Measurements from ENCODE around the gene HYAL1.

Gene HYAL1

GRCh38 chr3:50337175-50337861 lies 33.9 kb upstream of the HYAL1 start (continued):
- TF ChIP-seq ZBTB44 (tag by site-specific recombination; IDR thresholded peaks at IDR 0.05) (no peak), ZNF18 (tag by site-specific recombination; IDR thresholded peaks at IDR 0.05) (peak; percentile 15; the same call in 1 of the 2 replicates), GLIS2 (tag by site-specific recombination; IDR thresholded peaks at IDR 0.05) (peak; percentile 70), ZSCAN5A (tag by site-specific recombination; IDR thresholded peaks at IDR 0.05) (peak; percentile 89), ZNF133 (tag by site-specific recombination; IDR thresholded peaks at IDR 0.05) (peak; percentile 31; the same call in 1 of the 2 replicates), ZNF341 (tag by site-specific recombination; IDR thresholded peaks at IDR 0.05; ENCODE audit: low read depth) (peak; percentile 76), ZNF544 (tag by site-specific recombination; IDR thresholded peaks at IDR 0.05) (no peak), ZNF510 (tag by site-specific recombination; IDR thresholded peaks at IDR 0.05; ENCODE audit: insufficient replicate concordance) (no peak), ZFHX2 (tag by site-specific recombination; conservative IDR thresholded peaks at IDR 0.05) (peak; percentile 91), ATF2 (tag by site-specific recombination; IDR thresholded peaks at IDR 0.05; ENCODE audit: low read depth) (peak; percentile 97), ZNF585B (tag by site-specific recombination; IDR thresholded peaks at IDR 0.05) (0 out of 2 replicates have a peak, but pooled peaks have one; percentile 8), ZNF335 (tag by site-specific recombination; conservative IDR thresholded peaks at IDR 0.05) (0 out of 2 replicates have a peak, but pooled peaks have one; percentile 16), BCL11B (tag by site-specific recombination; IDR thresholded peaks at IDR 0.05; ENCODE audit: low read depth) (0 out of 2 replicates have a peak, but pooled peaks have one; percentile 60), ZNF423 (tag by site-specific recombination; IDR thresholded peaks at IDR 0.05) (no peak), KLF16 (tag by site-specific recombination; IDR thresholded peaks at IDR 0.05) (0 out of 2 replicates have a peak, but pooled peaks have one; percentile 55), ZNF664 (tag by site-specific recombination; IDR thresholded peaks at IDR 0.05) (no peak), KLF9 (tag by site-specific recombination; IDR thresholded peaks at IDR 0.05; ENCODE audit: low read depth) (peak; percentile 82), ZNF148 (tag by site-specific recombination; IDR thresholded peaks at IDR 0.05; ENCODE audit: borderline replicate concordance) (no peak)
- TF ChIP-seq, protein P1, sequence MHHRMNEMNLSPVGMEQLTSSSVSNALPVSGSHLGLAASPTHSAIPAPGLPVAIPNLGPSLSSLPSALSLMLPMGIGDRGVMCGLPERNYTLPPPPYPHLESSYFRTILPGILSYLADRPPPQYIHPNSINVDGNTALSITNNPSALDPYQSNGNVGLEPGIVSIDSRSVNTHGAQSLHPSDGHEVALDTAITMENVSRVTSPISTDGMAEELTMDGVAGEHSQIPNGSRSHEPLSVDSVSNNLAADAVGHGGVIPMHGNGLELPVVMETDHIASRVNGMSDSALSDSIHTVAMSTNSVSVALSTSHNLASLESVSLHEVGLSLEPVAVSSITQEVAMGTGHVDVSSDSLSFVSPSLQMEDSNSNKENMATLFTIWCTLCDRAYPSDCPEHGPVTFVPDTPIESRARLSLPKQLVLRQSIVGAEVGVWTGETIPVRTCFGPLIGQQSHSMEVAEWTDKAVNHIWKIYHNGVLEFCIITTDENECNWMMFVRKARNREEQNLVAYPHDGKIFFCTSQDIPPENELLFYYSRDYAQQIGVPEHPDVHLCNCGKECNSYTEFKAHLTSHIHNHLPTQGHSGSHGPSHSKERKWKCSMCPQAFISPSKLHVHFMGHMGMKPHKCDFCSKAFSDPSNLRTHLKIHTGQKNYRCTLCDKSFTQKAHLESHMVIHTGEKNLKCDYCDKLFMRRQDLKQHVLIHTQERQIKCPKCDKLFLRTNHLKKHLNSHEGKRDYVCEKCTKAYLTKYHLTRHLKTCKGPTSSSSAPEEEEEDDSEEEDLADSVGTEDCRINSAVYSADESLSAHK (tag by site-specific recombination; IDR thresholded peaks at IDR 0.05), result no peak; the same call in 1 of the 2 replicates
- TF ChIP-seq, protein P2, sequence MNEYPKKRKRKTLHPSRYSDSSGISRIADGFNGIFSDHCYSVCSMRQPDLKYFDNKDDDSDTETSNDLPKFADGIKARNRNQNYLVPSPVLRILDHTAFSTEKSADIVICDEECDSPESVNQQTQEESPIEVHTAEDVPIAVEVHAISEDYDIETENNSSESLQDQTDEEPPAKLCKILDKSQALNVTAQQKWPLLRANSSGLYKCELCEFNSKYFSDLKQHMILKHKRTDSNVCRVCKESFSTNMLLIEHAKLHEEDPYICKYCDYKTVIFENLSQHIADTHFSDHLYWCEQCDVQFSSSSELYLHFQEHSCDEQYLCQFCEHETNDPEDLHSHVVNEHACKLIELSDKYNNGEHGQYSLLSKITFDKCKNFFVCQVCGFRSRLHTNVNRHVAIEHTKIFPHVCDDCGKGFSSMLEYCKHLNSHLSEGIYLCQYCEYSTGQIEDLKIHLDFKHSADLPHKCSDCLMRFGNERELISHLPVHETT (tag by site-specific recombination; IDR thresholded peaks at IDR 0.05), result 0 out of 2 replicates have a peak, but pooled peaks have one; percentile 7
- TF ChIP-seq, protein P3, sequence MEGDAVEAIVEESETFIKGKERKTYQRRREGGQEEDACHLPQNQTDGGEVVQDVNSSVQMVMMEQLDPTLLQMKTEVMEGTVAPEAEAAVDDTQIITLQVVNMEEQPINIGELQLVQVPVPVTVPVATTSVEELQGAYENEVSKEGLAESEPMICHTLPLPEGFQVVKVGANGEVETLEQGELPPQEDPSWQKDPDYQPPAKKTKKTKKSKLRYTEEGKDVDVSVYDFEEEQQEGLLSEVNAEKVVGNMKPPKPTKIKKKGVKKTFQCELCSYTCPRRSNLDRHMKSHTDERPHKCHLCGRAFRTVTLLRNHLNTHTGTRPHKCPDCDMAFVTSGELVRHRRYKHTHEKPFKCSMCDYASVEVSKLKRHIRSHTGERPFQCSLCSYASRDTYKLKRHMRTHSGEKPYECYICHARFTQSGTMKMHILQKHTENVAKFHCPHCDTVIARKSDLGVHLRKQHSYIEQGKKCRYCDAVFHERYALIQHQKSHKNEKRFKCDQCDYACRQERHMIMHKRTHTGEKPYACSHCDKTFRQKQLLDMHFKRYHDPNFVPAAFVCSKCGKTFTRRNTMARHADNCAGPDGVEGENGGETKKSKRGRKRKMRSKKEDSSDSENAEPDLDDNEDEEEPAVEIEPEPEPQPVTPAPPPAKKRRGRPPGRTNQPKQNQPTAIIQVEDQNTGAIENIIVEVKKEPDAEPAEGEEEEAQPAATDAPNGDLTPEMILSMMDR (tag by site-specific recombination; IDR thresholded peaks at IDR 0.05), result no peak
- TF ChIP-seq, protein P4, sequence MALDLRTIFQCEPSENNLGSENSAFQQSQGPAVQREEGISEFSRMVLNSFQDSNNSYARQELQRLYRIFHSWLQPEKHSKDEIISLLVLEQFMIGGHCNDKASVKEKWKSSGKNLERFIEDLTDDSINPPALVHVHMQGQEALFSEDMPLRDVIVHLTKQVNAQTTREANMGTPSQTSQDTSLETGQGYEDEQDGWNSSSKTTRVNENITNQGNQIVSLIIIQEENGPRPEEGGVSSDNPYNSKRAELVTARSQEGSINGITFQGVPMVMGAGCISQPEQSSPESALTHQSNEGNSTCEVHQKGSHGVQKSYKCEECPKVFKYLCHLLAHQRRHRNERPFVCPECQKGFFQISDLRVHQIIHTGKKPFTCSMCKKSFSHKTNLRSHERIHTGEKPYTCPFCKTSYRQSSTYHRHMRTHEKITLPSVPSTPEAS (tag by site-specific recombination; IDR thresholded peaks at IDR 0.05), result no peak
